GM18951 (cell line): ENCODE measurements around the gene CDC42BPG.

ENCODE experiments used
- POLR2A ChIP-seq: IDR thresholded peaks from 4 replicates; pipeline ENCODE4 v1.6.1; 2011; ENCODE audit warnings: mild to moderate bottlenecking; ENCODE audit not compliant: insufficient read length, insufficient read depth; ENCODE audit errors: extremely low read depth
- in situ Hi-C: fragments of 300-500 bp; cut with MboI; formaldehyde crosslinking; loops from one replicate; pipeline ENCODE4 v1.12.0; 2022; ENCODE audit warnings: low sequenced_read_pairs, mixed read lengths, inconsistent platforms; ENCODE audit not compliant: unreplicated experiment

Gene CDC42BPG, protein sequence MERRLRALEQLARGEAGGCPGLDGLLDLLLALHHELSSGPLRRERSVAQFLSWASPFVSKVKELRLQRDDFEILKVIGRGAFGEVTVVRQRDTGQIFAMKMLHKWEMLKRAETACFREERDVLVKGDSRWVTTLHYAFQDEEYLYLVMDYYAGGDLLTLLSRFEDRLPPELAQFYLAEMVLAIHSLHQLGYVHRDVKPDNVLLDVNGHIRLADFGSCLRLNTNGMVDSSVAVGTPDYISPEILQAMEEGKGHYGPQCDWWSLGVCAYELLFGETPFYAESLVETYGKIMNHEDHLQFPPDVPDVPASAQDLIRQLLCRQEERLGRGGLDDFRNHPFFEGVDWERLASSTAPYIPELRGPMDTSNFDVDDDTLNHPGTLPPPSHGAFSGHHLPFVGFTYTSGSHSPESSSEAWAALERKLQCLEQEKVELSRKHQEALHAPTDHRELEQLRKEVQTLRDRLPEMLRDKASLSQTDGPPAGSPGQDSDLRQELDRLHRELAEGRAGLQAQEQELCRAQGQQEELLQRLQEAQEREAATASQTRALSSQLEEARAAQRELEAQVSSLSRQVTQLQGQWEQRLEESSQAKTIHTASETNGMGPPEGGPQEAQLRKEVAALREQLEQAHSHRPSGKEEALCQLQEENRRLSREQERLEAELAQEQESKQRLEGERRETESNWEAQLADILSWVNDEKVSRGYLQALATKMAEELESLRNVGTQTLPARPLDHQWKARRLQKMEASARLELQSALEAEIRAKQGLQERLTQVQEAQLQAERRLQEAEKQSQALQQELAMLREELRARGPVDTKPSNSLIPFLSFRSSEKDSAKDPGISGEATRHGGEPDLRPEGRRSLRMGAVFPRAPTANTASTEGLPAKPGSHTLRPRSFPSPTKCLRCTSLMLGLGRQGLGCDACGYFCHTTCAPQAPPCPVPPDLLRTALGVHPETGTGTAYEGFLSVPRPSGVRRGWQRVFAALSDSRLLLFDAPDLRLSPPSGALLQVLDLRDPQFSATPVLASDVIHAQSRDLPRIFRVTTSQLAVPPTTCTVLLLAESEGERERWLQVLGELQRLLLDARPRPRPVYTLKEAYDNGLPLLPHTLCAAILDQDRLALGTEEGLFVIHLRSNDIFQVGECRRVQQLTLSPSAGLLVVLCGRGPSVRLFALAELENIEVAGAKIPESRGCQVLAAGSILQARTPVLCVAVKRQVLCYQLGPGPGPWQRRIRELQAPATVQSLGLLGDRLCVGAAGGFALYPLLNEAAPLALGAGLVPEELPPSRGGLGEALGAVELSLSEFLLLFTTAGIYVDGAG (N-terminal part only)

GRCh38 chr11:64844330-64845128, at the start of gene CDC42BPG:
Gene CDC42BPG (minus strand): TSS chr11:64844653. CDS start chr11:64844569, 84 bp downstream.
- in situ Hi-C loops = loop anchor here (5.0 kb wide), 1 partner anchor 48 kb away; no protein-coding TSS in a partner anchor
- no peak for TF ChIP-seq POLR2A

DNA sequence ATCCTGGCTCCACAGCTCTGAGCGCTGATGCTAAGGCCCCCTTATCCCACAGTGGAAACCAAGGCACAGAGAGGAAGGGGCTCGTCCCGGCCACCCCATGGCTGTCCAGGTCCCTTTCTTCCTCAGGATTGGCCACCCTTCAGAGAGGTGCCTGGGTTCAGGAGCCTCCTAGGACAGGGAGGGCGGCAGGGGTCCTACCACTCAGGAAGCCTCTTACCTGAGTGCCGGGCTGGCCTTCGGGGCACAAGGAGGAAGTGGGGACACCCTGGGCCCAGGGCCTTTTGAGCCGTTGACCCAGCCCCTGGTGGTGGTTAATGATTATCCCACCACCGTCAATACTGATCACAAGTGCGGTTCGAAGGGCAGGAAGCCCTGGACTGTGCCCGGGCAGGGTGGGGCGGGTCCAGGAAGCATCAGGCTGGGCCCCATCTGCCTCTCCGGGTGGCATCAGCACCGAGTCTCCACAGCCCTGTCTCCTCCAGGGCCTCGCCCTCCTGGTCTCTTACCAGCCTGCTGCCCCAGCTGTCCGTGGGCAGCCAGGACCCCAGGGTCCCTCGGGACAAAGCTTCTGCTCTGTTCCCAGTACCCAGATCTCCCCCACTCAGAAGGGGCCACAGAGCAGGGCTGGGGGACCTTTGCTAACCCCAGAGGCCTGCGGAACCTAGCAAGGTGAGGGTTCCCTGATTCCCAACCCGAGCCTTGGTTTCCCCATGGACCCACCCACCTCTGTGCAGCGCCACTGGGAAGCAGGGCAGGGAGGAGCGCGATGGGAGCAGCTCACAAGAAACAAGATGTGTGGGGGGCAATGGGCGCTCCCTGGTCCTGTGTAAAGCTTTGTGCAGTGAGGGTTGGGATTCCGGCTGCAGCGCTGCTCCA, 49.0 kb upstream of the CDC42BPG start:
- peak; percentile 47 for TF ChIP-seq POLR2A
- in situ Hi-C loops = loop anchor here (5.0 kb wide), 1 partner anchor 46 kb away; no protein-coding TSS in a partner anchor

GRCh38 chr11:64892838-64893193, 48.4 kb upstream of the CDC42BPG start:
- in situ Hi-C loops = loop anchor here (5.0 kb wide), 1 partner anchor 46 kb away; no protein-coding TSS in a partner anchor
- TF ChIP-seq POLR2A = no peak

GRCh38 chr11:64892411-64892831, 48.0 kb upstream of the CDC42BPG start:
- TF ChIP-seq POLR2A = no peak
- in situ Hi-C loops = loop anchor here (5.0 kb wide), 1 partner anchor 45 kb away; no protein-coding TSS in a partner anchor

DNA sequence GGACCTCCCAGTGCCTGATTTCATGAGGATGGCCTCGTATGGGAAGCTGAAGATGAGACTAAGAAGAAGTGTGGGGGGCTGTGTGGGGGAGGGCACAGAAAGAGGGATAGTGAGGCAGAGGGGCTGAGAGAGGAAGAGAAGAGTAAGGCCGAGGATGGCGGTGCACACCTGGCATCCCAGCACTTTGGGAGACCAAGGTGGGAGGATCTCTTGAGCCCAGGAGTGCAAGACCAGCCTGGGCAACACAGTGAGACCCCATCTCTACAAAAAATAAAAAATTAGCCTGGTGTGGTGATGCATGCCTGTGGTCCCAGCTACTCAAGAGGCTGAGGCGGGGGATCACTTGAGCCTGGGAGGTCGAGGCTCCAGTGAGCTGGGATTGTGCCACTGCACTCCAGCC, 47.4 kb upstream of the CDC42BPG start:
- in situ Hi-C loops = loop anchor here (5.0 kb wide), 1 partner anchor 45 kb away; no protein-coding TSS in a partner anchor
- no peak for TF ChIP-seq POLR2A

GRCh38 chr11:64891215-64891848, 46.9 kb upstream of the CDC42BPG start:
- in situ Hi-C loops = loop anchor here (5.0 kb wide), 1 partner anchor 44 kb away; no protein-coding TSS in a partner anchor
- no peak for TF ChIP-seq POLR2A

GRCh38 chr11:64890522-64890939, 46.1 kb upstream of the CDC42BPG start:
- in situ Hi-C loops = loop anchor here (5.0 kb wide), 1 partner anchor 43 kb away; no protein-coding TSS in a partner anchor

GRCh38 chr11:64888729-64889511, 44.5 kb upstream of the CDC42BPG start:
- in situ Hi-C loops = no loop called here
- TF ChIP-seq POLR2A = no peak

More at GRCh38 chr11:64890522-64890939, 46.1 kb upstream of the CDC42BPG start:
- no peak for TF ChIP-seq POLR2A

GRCh38 chr11:64888406-64888728, 43.9 kb upstream of the CDC42BPG start:
- TF ChIP-seq POLR2A = no peak
- in situ Hi-C loops = no loop called here
